GM10248 (cell line): ENCODE results near the gene GPBP1.
"Not testable (repeated sequence)": the region's sequence is repeated elsewhere in the genome, so short reads cannot be mapped to it uniquely, and the experiment has no call there.

ENCODE experiments used
- CTCF ChIA-PET: fragments of 300-600 bp; sonication (Branson Sonifier 250); formaldehyde crosslinking; extraction: SDS; loops from one replicate; lab custom pipeline; 2021; ENCODE audit warnings: antibody characterized with exemption; lab: Yijun Ruan, JAX
- POLR2A ChIA-PET: fragments of 350-650 bp; sonication (Branson Sonifier 250); formaldehyde crosslinking; extraction: SDS; loops from one replicate; lab custom pipeline; 2020; ENCODE audit warnings: antibody characterized with exemption; lab: Yijun Ruan, JAX
- DNase-seq: peaks from one replicate; pipeline ENCODE4 v3.0.0; 2012; ENCODE audit errors: extremely low spot score
- CTCF ChIP-seq: IDR thresholded peaks from 2 replicates; pipeline ENCODE4 v1.5.1; 2012; ENCODE audit warnings: mild to moderate bottlenecking, low read depth; ENCODE audit errors: extremely low read depth, missing control alignments, control extremely low read depth

GPBP1 gene

GRCh38 chr5:57280853-57281252 is 107.0 kb downstream of the GPBP1 start:
- ChIA-PET CTCF (no interaction called here), POLR2A (no interaction called here)
- DNase-seq, result no peak
- no peak for TF ChIP-seq CTCF

GRCh38 chr5:57285084-57285483 is 111.2 kb downstream of the GPBP1 start:
- DNase-seq, POLR2A ChIA-PET: not testable (repeated sequence)
- CTCF ChIA-PET, result interaction anchor here (1.6 to 2.4 kb wide), 2 partner anchors 13 to 1193 kb away, joined by 3 to 11 read pairs; no protein-coding TSS in a partner anchor

- POLR2A ChIA-PET, result no interaction called here
Observed at GRCh38 chr5:57291894-57292293, 118.0 kb downstream of the GPBP1 start.

GRCh38 chr5:57292336-57292735 is 118.5 kb downstream of the GPBP1 start:
- CTCF ChIA-PET, result no interaction called here
- no peak for TF ChIP-seq CTCF
- POLR2A ChIA-PET, result no interaction called here
- no peak for DNase-seq

More at GRCh38 chr5:57291894-57292293, 118.0 kb downstream of the GPBP1 start:
- no peak for DNase-seq
- no peak for TF ChIP-seq CTCF
- CTCF ChIA-PET, result no interaction called here

GRCh38 chr5:57298295-57298984 is 124.6 kb downstream of the GPBP1 start:
- DNase-seq, result peak; percentile 54
- TF ChIP-seq CTCF, result peak; percentile 75
- CTCF ChIA-PET, result interaction anchor here (0.6 to 4.8 kb wide), 60 partner anchors 9 to 1602 kb away, joined by 3 to 98 read pairs (median 3); partner anchors contain the start of gene PLK2
- POLR2A ChIA-PET, result no interaction called here

- ChIA-PET CTCF (interaction anchor here (0.6 to 4.8 kb wide), 25 partner anchors 9 to 1587 kb away, joined by 3 to 98 read pairs (median 4); partner anchors contain the start of gene PLK2), POLR2A (no interaction called here)
- peak; percentile 29 for DNase-seq
- peak; percentile 52 for TF ChIP-seq CTCF
Observed at GRCh38 chr5:57298985-57299491, 125.2 kb downstream of the GPBP1 start.

GRCh38 chr5:57299986-57300385 is 126.1 kb downstream of the GPBP1 start:
- DNase-seq, result no peak
- no peak for TF ChIP-seq CTCF
- CTCF ChIA-PET, result interaction anchor here (0.6 to 4.8 kb wide), 10 partner anchors 9 to 1586 kb away, joined by 3 to 98 read pairs (median 3); partner anchors contain the start of gene PLK2
- POLR2A ChIA-PET, result no interaction called here
